Endothelial cell of hepatic sinusoid (primary cell): ENCODE data around the gene PFKL.
"Not testable (repeated sequence)": the region's sequence is repeated elsewhere in the genome, so short reads cannot be mapped to it uniquely, and the experiment has no call there.

Source experiments
- in situ Hi-C: cut with HindIII; loops from 2 replicates; pipeline ENCODE4 v1.10.0; 2017; ENCODE audit warnings: low sequenced_read_pairs

PFKL gene

DNA sequence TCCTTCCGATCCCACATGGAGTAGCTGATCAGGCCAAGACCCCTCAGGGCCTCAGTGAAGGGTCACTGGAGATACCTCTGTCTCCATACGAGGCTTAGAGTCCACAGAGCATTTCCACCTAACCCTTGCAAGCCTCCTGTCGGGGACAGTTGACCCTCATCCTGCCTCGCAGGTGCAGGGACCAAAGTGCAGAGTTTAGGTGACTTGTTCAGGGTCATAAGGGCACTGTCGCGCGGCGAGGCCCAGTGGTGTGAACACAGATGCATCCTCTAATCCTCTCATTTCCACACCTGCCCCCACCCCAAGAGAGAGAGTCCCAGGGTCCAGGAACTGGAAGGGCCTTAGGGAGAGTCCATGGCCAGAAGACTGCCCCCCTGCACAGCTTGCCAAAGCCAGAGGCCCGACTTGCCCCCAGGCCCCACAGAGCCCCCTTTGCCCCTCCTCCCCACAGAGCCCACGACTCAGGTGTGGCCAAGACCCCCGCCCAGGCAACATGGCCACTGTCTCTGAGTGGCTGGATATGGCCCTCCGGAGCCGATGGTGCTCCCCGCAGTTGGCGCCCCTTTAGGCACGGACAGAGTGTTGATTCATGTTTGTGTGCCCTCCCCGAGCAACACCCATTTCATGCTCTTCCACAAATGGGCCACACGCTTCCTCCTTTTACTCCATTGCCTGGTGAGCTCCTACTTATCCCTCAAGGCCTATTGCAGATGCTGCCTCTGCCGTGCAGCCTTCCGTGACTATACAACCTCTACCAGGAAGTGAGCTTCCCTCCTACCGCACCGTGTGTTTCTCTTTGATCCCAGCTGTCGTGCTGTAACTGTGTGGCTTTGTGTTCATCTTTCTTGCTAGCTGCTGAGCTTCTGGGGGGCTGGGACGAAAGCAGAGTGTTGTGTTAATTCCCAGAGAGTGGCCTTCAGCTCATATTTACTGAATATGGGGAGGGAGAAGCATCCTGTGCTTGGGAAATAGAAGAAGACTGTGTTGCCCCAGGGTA is 55.2 kb downstream of the PFKL start:
- in situ Hi-C loops, result no loop called here

DNA sequence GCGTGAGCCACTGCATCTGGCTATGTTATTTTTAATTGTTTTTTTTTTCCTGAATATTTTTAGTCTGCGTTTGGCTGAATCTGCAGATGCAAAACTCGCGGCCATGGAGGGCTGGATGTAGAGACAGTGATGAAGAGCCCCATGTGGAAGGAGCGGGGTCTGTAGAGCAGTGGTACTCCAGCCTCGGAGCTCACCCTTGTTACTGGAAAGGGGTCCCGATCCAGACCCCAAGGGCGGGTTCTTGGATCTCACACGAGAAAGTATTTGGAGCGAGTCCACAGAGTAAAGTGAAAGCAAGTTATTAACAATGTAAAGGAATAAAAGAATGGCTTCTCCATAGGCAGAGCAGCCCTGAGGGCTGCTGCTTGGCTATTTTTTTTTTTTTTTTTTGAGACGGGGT is 56.3 kb downstream of the PFKL start:
- in situ Hi-C loops, result no loop called here

DNA sequence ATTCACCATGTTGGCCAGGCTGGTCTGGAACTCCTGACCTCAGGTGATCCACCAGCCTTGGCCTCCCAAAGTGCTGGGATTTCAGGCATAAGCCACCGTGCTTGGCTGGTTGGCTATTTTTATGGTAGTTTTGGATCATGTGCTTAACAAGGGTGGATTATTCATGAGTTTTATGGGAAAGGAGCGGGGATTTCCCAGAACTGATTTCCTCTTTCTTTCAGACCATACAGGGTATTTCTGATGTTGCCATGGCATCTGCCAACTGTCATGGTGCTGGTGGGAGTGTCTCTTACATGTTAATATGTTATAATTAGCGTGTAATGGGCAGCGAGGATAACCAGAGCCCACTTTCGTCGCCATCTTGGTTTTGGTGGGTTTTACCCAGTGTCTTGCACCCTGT is 56.8 kb downstream of the PFKL start:
- in situ Hi-C loops, result no loop called here

DNA sequence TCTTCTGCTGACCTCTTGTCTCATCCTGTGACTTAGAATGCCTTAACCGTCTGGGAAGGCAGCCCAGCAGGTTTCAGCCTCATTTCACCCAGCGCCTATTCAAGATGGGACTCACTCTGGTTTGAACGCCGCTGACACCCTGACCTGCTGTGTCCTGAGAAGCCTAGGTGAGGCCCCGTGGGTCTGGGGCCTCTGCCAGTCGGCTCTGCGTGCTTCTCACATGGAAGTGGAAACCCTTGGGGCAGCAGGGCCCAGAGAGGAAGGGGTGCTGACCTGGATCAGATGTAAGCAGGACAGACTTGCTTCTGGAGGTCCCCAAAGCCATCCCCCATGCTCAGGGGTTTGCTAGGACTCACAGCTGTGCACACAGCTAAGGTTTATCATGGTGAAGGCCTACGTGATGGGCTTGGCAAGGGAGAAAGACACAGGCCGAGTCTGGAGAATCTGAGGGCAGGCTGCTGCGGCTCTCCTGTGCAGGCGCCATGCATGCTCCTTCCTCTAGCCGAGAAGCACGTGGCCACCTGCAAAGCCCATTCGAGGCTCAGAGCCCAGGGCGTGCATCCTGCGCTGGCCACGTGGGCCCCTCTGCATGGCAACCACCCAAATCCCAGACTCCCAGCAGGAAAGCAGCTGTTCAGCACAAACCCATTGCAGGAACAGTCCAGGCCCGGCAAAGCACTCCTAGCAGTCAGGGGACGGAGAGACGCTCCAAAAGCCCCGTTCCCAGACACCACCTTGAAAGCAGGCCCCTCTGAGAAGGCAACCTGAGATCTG is 57.4 kb downstream of the PFKL start:
- in situ Hi-C loops, result no loop called here

DNA sequence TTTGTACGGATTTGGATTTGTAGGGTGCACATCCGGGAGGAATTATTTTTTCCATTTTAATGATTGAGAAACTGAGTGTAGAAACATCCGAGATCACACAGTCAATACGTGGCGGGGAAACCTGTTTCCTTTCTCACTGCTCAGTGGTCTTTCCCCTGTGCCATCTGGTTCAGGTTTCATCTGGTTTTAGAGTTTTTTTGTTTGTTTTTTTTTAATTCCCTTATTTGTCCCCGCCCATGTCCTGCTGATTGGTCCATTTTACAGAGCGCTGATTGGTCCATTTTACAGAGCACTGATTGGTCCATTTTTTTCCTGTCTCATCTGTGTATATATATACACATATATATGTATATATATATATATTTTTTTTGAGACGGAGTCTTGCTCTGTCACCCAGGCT is 59.5 kb downstream of the PFKL start:
- in situ Hi-C loops, result no loop called here

DNA sequence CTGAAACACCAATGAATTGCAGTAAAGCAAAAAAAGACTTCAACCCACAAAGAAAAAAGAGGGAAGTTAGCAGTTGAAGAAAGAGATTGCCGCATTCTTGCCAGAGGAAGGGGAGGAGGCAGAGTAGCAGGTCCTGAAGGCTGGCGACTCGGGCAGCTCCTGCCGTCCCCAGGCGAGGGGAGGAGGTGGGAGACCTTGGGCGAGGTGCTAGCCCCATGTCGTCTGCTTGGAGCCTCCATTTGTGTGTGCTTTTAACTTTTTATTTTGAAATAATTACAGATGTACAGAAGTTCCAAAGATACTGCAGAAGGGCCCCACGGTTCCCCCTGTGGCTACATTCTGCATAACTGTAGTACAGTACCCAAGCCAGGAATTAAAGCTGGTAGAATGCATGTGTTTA is 60.3 kb downstream of the PFKL start:
- in situ Hi-C loops, result no loop called here

DNA sequence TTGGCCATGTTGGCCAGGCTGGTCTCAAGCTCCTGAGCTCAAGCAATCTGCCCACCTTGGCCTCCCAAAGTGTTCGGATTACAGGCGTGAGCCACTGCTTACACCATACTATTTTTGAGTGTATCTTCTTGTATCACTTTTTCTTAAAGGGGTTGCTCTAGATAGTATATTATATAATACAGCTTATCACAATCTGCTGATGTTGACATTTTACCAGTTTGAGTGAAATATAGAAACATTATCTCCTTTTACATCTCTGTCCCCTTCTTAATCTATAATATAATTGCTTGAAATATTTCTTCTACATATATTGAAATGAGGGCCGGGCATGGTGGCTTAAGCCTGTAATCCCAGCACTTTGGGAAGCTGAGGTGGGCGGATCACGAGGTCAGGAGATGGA is 62.0 kb downstream of the PFKL start:
- in situ Hi-C loops, result not testable (repeated sequence)

DNA sequence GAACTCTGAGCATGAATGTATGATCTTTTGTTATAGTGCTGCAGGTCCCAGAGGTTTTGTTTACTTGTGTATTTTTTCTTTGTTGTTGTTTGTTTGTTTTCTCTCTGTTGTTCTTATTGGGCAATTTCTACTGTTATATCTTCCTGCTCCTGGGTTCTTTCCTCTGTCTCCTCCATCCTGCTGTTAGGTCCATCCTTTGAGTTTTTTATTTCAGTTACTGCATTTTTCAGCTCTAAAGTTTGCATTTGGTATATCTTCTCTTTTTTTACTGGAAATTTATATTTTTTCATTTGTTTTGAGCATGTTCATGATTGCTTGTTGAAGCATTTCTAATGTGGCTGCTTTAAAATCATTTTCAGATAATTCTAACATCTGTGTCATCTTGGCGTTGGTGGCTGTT is 63.4 kb downstream of the PFKL start:
- in situ Hi-C loops, result no loop called here

DNA sequence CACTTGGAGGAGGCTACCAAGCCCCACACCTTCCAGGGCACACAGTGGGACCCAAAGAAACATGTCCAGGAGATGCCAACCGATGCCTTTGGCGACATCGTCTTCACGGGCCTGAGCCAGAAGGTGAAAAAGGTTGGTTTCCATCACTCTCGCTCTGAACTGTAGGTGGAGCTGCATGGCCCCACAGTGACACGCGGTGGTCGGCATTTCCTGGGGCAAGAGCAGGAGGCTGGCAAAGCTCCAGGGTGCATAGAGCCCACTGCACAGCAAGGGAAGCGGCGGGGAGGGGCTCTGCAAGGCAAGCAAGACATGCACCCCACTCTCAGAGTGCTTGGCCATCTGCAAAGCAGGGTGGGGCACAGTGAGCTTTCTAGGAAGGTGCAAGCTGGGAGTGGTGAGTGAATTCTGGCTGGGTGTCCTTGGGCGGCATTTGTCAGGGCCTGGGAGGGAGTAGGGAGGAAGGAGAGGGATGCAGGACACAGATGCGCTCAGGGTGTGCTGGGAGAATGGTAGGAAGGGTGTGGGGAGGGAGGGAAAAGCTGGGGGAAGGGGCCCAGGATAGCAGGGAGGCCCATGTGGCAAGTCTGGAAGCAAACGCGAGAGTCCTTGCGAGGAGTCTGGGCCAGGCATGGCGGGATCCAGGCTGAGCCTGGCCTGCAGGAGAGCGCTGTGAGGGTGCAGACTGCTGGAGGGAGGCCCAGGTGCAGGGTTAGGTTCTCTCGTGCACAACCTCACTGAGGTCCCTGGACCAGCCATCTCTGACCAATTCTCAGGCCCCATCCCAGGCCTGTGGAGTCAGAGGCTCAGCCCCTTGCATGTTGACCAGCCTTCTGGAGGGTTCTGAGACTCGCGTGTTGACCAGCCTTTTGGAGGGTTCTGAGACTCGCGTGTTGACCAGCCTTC is 64.5 kb downstream of the PFKL start:
- in situ Hi-C loops, result no loop called here

DNA sequence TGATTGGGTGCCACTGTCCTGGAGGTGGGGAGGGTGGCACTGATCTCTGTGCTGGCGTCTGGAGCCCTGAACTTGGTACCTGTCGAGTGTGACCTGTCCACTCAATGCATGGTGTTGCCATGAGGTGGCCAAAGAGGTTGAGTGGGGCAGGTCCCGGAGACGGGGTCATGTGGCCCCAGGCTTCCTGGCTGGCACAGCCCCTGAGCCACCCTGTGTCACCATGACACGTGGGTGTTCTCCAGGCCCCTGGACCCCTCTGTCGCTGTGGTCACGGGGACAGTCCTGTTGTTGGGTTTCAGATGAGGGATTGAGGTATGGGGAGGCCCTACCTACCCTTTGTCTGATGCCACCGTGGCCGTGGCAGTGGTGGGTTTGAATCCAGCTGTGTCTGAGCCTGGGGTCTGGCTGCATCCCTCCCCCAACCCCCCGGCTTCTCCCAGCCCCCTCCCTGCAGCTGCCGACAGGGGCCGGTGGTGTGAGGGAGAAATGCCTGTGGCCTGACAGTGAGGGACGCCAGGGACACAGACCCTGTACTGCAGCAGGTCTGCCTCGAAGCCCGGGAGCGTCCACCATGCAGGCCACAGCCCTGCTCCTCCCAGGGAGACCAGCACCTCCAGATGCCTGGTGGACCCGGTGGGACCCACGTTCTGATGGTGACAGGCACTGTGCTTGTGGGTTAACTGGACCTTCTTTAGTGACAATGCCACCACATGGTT is 65.6 kb downstream of the PFKL start:
- in situ Hi-C loops, result no loop called here

DNA sequence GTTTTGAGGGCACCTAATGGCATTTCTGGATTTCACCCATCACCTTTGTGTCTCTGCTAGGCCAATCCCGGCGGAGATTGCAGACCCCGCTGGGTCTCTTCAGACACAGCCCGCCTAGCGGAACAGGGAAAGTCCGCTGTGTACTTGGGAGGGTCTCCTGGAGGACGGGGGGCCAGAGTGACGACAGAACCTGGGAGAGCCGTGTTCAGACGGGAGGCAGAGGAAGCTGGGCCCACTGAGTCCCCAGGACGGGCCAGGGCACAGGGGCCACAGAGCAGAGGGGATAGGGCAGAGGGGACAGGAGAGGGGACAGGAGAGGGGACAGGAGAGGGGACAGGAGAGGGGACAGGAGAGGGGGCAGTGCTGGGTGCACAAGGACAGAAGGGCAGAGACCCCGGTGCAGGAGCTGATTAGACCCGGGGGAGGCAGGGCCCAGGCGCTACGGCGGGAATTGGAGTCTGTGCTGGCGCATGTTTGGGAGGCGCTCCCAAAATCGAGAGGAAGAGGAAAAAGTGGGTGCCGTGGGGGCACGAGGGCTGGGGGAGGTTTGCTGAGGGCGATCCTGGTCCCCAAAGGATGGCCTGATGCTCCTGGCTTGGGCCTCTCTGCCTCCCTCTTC is 66.2 kb downstream of the PFKL start:
- in situ Hi-C loops, result no loop called here

DNA sequence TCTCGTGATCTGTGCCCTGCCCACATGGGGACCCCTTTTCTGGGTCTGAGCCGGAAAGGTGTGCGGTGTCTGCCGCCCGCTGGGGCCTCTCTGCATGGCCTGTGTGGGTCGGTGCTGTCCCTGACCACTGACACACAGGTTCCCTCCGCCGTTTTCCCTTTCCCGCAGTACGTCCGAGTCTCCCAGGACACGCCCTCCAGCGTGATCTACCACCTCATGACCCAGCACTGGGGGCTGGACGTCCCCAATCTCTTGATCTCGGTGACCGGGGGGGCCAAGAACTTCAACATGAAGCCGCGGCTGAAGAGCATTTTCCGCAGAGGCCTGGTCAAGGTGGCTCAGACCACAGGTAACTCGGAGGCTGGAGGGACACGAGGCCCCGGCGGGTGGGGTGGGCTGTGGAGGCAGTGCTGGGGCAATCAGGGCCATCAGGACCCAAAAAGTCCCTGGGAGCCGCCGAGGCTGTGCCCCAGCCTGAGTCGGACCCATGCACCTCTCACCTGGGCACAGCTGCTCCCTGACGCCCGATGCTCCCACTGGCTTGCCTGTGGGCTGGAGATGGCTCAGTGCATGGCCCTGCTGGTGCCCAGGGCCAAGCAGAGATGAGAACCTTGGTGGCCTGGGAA is 66.8 kb downstream of the PFKL start:
- in situ Hi-C loops, result no loop called here

DNA sequence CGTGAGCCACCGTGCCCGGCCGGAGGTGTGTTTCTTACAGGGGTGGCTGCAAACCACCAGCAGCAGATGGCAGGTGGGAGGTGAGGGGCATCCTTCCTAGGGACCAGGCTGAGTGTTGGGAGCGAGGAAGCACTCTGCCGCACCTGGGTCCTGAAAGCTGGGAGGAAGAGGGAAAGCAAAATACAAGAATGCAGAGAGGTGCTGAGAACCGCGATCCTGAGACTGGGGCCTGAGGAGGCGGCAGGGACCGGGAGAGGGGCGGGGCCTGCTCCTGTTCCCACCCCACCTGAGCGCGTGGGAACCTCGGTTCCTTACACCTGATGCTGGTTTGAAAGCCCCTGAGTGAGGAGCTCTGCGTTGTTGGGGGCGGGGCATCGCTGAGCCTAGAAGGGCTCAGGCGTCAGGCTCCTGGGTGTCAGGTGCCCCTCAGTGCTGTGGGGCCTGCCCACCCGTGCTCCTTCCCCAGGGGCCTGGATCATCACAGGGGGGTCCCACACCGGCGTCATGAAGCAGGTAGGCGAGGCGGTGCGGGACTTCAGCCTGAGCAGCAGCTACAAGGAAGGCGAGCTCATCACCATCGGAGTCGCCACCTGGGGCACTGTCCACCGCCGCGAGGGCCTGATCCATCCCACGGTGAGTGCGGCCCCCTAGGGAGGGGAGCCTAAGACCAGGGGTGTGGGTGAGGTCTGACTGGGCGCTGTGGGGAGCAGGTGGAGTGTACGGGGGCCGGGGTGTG is 69.0 kb downstream of the PFKL start:
- in situ Hi-C loops, result no loop called here

DNA sequence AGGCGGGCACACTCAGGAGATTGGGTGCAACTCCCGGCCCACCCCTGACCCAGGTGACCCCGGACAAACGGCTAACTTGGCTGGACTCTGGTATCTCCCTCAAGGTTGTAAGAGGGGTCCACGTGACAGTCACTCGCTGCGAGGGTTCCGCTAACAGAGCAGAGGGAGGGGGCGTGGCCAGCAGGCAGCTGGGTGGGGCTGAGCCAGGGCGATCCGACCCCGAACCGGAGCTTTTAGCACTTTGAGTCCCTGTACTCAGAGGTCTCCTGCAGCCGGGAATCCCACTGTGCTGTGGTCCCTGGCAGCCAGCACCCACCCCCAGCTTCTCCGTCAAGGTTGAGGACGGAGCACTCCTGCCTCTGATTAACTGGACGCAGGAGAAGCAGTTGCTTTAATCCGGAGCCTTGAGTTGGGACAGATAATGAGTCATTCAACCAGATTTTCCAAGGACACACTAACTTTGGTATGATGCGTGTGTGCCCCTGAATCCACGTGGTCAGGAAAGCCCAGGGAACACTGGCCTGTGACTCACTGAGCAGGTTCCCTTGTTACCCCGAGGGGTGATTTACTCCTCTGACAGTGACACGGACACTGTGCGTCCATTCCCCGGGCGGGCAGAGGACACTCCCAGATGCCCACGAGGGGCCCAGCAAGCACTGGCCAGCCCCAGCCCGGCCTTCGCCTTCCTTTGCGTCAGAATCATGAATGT is 70.3 kb downstream of the PFKL start:
- in situ Hi-C loops, result no loop called here

DNA sequence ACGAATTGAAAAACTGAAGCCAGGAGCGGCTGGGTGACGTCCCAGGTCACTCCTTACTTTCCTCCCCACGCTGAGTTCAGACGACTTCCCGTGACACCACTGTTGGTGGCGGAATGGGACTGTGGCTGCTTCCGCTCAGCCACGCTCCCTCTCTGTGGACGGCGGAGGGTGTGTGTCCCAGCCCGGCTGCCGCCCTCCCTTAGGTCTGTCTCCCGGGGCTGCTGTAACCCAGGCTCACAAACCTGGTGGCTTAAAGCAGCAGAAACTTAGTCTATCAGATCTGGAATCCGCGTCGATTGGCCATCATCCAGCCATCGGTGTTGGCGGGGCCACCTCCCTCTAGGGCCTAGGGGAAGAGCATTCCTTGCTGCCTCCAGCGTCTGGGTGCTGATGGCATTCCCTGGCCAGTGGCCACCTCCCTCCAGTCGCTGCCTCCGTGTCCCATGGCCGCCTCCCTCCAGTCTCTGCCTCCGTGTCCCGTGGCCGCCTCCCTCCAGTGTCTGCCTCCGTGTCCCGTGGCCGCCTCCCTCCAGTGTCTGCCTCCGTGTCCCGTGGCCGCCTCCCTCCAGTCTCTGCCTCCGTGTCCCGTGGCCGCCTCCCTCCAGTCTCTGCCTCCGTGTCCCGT is 71.0 kb downstream of the PFKL start:
- in situ Hi-C loops, result no loop called here

DNA sequence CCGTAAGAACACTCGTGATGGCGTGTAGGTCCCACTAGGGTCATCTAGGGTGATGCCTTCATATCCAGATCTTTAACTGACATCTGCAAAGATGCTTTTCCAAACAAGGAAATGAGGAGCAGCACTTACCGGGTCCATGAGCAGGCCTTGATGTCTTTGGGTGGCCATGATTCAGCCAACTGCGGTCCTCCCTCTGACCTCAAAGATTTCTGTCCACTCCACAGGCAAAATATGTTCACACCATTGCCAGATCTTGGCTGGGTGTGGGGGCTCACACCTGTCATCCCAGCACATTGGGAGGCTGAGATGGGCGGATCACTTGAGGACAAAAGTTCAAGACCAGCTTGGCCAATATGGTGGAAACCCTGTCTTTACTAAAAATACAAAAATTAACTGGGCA is 71.7 kb downstream of the PFKL start:
- in situ Hi-C loops, result no loop called here

DNA sequence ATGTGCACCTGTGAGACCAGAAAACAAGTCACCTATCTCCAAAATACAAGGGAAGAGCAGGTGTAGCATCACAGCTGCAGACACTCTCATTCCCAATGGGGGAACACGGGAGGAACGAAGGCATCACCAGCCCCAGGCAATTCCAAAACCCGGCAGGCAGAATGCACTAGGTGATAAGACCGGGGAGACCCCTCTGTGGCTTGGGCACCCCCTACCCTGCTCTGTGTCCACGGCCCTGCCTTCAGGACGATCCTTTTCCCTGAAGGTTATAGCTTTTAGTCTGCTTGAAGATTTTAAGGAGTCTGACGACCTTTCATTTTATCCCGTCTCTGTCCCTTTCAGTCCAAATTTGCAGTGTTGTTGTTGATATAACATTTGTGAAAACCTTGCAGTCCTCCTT is 72.8 kb downstream of the PFKL start:
- in situ Hi-C loops, result no loop called here
